Measurements from ENCODE around the gene P2RY6.
A peak's percentile ranks its signal among the peaks of the same experiment; 100 is the strongest.

The P2RY6 gene

GRCh38 chr11:73281796-73282660 lies 9.9 kb downstream of the P2RY6 start:
- no peak for DNase-seq

- DNase-seq = no peak
These were observed 11.3 kb downstream of the P2RY6 start for GRCh38 chr11:73283276-73284000.

GRCh38 chr11:73284106-73284505 lies 12.0 kb downstream of the P2RY6 start:
- no peak for DNase-seq

GRCh38 chr11:73285721-73286120 lies 13.6 kb downstream of the P2RY6 start:
- no peak for DNase-seq

GRCh38 chr11:73286240-73286810 lies 14.2 kb downstream of the P2RY6 start:
- DNase-seq = no peak

GRCh38 chr11:73287400-73288101 lies 15.4 kb downstream of the P2RY6 start:
- DNase-seq = no peak

GRCh38 chr11:73288192-73288872 lies 16.2 kb downstream of the P2RY6 start:
- DNase-seq = no peak

GRCh38 chr11:73288873-73289707 lies 17.0 kb downstream of the P2RY6 start:
- DNase-seq = peak; percentile 45

- DNase-seq = no peak
These were observed 18.4 kb downstream of the P2RY6 start for GRCh38 chr11:73290536-73290935.

- DNase-seq = no peak
These were observed 19.1 kb downstream of the P2RY6 start for GRCh38 chr11:73291196-73291595.

- DNase-seq = no peak
These were observed 19.8 kb downstream of the P2RY6 start for GRCh38 chr11:73291781-73292524.

- no peak for DNase-seq
These were observed 20.4 kb downstream of the P2RY6 start for GRCh38 chr11:73292525-73292894.

- no peak for DNase-seq
These were observed 21.3 kb downstream of the P2RY6 start for GRCh38 chr11:73293356-73293936.

- no peak for DNase-seq
These were observed 22.5 kb downstream of the P2RY6 start for GRCh38 chr11:73294604-73295003.

GRCh38 chr11:73295241-73295995 lies 23.3 kb downstream of the P2RY6 start:
- DNase-seq = peak; percentile 22

- DNase-seq = no peak
These were observed 23.8 kb downstream of the P2RY6 start for GRCh38 chr11:73295996-73296318.

- DNase-seq = no peak
These were observed 24.5 kb downstream of the P2RY6 start for GRCh38 chr11:73296501-73297230.

GRCh38 chr11:73297231-73297590 lies 25.1 kb downstream of the P2RY6 start:
- DNase-seq = no peak

- no peak for DNase-seq
These were observed 25.6 kb downstream of the P2RY6 start for GRCh38 chr11:73297702-73298101.

Data from NCI-H510A (cell line).